ENCODE results near the gene PCID2. TPM values are rescaled to one million over a fixed set of nuclear protein-coding genes. Genes with fewer than 3 reads are reported as not detected.

PCID2 gene
- total and polyA plus RNA-seq, 2 of the 13 experiments (the other 11 are each of a cell fraction or from before 2014, with no cell fraction given): 65.0 to 111 TPM

DNA sequence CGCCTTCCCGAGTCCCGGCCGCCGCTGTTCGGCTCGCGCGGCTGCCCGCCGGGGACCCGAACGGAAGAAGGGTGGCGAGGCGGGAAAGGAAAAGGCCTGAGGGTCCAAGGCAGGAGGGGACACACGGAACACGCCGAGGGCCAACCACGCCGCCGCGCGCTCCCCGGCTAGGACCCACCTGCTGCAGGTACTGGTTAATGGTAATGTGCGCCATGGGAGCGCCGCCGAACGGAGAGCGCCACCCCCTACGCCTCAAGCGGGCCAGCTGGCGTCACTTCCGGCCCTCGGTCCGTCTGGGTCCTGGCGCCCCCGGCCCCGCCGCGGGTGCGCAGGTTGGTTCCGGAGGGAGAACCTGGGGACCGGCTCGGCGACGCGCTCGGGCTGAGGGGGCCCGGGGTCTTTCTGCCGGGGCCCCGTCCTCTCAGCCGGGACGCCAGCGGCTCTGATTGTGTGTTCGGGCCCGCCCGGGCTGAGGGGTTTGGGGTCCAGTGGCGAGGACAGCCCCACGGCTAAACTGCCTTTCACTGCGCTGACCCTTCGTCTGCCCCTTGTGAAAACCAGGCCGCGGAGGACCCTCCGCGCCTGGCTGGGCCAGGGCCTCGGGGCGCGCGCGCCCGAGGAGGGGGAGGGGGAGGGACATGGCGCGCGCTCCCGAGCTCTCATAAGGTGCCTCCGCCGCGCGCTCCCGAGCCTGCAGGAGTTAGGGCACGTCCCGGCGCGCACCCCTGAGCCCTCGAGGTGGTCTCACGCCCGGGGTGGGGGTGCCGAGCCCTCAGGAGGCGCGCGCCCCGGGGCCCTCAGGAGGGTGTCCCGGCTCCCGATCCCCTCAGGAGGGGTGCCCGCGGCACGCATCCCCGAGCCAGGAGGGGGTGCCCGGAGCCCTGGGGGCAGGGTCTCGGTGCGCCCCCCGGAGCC, at the start of gene PCID2 (continued):
- TF ChIP-seq, protein P1, sequence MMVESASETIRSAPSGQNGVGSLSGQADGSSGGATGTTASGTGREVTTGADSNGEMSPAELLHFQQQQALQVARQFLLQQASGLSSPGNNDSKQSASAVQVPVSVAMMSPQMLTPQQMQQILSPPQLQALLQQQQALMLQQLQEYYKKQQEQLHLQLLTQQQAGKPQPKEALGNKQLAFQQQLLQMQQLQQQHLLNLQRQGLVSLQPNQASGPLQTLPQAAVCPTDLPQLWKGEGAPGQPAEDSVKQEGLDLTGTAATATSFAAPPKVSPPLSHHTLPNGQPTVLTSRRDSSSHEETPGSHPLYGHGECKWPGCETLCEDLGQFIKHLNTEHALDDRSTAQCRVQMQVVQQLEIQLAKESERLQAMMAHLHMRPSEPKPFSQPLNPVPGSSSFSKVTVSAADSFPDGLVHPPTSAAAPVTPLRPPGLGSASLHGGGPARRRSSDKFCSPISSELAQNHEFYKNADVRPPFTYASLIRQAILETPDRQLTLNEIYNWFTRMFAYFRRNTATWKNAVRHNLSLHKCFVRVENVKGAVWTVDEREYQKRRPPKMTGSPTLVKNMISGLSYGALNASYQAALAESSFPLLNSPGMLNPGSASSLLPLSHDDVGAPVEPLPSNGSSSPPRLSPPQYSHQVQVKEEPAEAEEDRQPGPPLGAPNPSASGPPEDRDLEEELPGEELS (CRISPR knock-in tag; IDR thresholded peaks at IDR 0.05): peak; percentile 67; the same call in 1 of the 2 replicates
- TF ChIP-seq KLF13 (CRISPR knock-in tag; IDR thresholded peaks at IDR 0.05) (peak; percentile 85; the same call in 1 of the 2 replicates), ZNF616 (CRISPR knock-in tag; IDR thresholded peaks at IDR 0.05; ENCODE audit: low read depth) (0 out of 2 replicates have a peak, but pooled peaks have one; percentile 80), ETV5 (CRISPR knock-in tag; IDR thresholded peaks at IDR 0.05; ENCODE audit: borderline replicate concordance) (peak; percentile 84), YEATS2 (CRISPR knock-in tag; IDR thresholded peaks at IDR 0.05; ENCODE audit: borderline replicate concordance) (peak; percentile 96), ZNF652 (CRISPR knock-in tag; IDR thresholded peaks at IDR 0.05; ENCODE audit: borderline replicate concordance, low read depth) (no peak)
- TF ChIP-seq, protein P2, sequence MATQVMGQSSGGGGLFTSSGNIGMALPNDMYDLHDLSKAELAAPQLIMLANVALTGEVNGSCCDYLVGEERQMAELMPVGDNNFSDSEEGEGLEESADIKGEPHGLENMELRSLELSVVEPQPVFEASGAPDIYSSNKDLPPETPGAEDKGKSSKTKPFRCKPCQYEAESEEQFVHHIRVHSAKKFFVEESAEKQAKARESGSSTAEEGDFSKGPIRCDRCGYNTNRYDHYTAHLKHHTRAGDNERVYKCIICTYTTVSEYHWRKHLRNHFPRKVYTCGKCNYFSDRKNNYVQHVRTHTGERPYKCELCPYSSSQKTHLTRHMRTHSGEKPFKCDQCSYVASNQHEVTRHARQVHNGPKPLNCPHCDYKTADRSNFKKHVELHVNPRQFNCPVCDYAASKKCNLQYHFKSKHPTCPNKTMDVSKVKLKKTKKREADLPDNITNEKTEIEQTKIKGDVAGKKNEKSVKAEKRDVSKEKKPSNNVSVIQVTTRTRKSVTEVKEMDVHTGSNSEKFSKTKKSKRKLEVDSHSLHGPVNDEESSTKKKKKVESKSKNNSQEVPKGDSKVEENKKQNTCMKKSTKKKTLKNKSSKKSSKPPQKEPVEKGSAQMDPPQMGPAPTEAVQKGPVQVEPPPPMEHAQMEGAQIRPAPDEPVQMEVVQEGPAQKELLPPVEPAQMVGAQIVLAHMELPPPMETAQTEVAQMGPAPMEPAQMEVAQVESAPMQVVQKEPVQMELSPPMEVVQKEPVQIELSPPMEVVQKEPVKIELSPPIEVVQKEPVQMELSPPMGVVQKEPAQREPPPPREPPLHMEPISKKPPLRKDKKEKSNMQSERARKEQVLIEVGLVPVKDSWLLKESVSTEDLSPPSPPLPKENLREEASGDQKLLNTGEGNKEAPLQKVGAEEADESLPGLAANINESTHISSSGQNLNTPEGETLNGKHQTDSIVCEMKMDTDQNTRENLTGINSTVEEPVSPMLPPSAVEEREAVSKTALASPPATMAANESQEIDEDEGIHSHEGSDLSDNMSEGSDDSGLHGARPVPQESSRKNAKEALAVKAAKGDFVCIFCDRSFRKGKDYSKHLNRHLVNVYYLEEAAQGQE (IDR thresholded peaks at IDR 0.05; ENCODE audit: borderline replicate concordance in 1 of 2, low read depth in 1 of 2, low read length in 2 of 2): peak in 1 of 2 experiments; percentile 71; a peak in 2 of 4 replicates
- TF ChIP-seq, protein P3, sequence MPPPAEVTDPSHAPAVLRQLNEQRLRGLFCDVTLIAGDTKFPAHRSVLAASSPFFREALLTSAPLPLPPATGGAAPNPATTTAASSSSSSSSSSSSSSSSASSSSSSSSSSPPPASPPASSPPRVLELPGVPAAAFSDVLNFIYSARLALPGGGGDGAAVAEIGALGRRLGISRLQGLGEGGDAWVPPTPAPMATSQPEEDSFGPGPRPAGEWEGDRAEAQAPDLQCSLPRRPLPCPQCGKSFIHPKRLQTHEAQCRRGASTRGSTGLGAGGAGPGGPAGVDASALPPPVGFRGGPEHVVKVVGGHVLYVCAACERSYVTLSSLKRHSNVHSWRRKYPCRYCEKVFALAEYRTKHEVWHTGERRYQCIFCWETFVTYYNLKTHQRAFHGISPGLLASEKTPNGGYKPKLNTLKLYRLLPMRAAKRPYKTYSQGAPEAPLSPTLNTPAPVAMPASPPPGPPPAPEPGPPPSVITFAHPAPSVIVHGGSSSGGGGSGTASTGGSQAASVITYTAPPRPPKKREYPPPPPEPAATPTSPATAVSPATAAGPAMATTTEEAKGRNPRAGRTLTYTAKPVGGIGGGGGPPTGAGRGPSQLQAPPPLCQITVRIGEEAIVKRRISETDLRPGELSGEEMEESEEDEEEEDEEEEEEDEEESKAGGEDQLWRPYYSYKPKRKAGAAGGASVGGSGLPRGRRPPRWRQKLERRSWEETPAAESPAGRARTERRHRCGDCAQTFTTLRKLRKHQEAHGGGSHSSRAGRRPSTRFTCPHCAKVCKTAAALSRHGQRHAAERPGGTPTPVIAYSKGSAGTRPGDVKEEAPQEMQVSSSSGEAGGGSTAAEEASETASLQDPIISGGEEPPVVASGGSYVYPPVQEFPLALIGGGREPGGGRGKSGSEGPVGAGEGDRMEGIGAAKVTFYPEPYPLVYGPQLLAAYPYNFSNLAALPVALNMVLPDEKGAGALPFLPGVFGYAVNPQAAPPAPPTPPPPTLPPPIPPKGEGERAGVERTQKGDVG (CRISPR knock-in tag; IDR thresholded peaks at IDR 0.05; ENCODE audit: borderline replicate concordance): peak; percentile 86; the same call in 1 of the 2 replicates
- TF ChIP-seq, protein P4, sequence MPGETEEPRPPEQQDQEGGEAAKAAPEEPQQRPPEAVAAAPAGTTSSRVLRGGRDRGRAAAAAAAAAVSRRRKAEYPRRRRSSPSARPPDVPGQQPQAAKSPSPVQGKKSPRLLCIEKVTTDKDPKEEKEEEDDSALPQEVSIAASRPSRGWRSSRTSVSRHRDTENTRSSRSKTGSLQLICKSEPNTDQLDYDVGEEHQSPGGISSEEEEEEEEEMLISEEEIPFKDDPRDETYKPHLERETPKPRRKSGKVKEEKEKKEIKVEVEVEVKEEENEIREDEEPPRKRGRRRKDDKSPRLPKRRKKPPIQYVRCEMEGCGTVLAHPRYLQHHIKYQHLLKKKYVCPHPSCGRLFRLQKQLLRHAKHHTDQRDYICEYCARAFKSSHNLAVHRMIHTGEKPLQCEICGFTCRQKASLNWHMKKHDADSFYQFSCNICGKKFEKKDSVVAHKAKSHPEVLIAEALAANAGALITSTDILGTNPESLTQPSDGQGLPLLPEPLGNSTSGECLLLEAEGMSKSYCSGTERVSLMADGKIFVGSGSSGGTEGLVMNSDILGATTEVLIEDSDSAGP (CRISPR knock-in tag; IDR thresholded peaks at IDR 0.05; ENCODE audit: borderline replicate concordance): peak; percentile 93

Measured in HepG2 (cell line).